Measurements from ENCODE around the gene DHX36.
A peak's percentile ranks its signal among the peaks of the same experiment; 100 is the strongest.

DHX36 gene

DNA sequence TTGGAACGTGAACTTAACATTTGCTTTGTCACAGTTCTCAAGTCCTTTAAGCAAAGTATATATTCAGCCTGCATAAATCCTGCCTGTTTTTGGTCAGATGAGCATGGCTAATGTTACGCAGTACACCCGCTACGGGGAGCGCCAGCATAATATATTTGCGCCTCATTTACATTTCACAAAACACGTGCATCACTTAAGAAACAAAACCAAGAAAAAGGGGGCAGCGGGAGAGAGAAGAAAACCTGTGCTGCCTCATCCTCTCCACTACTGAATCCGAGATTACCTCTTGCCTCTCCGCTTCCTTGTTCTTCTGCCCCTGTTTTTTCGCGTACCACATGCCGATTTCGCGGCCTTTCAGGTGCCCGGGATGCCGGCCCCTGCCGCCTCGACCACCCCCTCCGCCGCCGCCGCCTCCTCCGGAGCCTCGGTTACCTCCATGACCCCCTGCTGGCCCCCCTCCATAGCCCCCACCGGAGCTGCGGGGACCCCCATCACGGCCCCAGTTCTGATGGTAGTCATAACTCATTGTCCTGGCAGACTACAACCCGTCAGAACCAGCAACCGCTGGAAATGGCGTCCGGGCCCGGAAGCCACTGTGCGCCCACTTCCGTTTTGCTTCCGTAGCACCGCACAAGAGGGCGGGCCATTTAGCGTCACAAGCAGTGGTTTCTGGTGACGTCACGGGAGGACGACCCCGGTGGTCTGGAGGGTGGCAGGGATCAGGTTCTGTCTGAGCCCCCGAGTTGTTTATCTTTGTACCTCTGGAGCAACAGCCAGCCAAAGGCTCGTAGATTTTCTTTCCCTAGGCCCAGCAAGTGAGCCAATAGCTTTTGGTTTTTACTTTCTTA is at the start of gene DHX36:
DHX36 (minus strand) TSS at position 597 of the 848 bp plus-strand sequence; CDS start at position 526, 71 bp downstream.
- peak; percentile 68 for DNase-seq (ENCODE audit: low read depth)

DNA sequence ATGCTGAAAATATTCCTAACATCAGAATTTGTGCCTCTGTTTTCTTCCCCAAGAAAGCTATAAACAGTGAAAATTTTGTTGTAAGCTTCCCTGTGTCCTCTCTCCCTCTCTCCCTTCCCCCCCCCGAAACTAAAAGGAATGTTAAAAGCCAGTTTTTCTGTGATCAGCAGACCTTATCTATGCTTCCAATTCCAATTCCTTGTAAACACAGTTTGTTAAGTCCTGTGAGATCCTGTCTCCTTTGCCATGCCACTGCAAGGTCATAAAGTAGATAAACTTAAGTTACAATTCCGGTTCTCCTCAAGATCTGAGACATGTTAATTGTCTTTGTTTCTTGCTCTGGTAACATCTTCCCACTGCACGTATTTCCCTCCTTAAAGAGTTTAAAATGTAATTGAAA is 42.9 kb upstream of the DHX36 start:
- DNase-seq (ENCODE audit: low read depth) = no peak

DNA sequence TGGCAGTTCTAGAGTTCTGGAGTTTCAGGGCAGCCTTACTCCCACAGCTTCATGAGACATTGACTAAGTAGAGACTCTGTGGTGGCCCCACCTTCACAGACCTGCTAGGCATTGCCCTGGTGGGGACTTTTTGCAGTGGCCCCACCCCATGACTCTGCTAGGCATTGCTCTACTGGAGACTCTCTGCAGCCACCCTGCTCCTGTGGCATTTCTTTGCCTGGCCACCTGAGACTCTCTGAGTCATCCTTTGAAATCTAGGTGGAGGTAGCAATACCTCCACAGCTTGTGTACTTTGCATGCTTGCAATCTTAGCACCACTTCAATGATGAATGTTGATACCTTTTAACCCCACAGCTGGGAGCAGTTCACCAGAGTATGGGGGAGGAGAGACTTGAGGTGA is 40.6 kb upstream of the DHX36 start:
- no peak for DNase-seq (ENCODE audit: low read depth)

- DNase-seq (ENCODE audit: low read depth) = no peak
Observed at GRCh38 chr3:154361099-154361498, 36.8 kb upstream of the DHX36 start.

DNA sequence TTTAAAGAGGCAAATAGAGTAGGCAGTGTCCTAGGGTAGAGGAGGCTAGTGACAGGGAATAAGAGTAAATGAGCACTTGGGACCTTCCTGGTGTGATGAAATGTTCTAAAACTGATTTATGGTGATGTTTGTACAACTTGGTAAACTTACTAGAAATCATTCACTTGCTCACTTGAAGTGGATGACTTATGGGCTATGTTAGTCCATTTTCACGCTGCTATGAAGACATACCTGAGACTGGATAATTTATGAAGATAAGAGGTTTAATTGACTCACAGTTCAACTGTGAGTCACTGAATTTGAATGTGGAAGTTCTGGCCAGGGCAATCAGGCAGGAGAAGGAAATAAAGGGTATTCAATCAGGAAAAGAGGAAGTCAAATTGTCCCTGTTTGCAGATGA is 31.7 kb upstream of the DHX36 start:
- DNase-seq (ENCODE audit: low read depth) = no peak

- DNase-seq (ENCODE audit: low read depth) = no peak
Observed at GRCh38 chr3:154349223-154349622, 24.9 kb upstream of the DHX36 start.

DNA sequence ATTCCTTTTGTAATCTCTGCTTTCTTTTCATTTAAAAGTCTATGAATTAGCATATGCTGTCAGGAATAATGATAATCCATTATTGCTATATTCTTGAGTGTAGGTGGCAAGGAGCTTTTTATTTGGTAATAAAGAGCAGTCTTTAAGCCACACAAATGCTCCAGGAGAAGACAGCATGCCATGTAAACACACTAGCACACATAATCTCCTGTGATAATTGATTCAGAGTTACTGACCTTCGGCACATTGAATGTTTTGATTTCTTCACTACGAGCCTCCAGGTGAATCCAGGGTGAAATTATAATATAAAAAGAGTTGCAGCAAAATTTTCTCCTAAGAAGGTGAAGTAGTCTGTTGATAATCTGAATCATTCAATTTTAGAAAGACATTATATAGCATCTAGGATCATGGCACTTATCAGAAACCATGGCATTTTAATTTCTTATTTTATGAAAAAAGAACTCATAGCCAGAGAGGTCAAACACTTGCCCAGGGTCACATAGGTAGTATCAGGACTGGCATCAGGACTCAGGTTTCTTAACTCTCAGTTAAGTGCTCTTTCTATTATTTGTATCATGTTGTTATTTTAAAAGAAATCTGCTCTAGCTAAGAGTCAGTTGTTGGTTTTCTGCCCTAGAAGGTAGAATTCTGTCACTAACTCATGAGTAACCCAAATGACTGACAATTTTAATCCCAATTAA is 21.3 kb upstream of the DHX36 start:
- DNase-seq (ENCODE audit: low read depth) = no peak

GRCh38 chr3:154338570-154338969 is 14.3 kb upstream of the DHX36 start:
- no peak for DNase-seq (ENCODE audit: low read depth)

GRCh38 chr3:154338008-154338407 is 13.7 kb upstream of the DHX36 start:
- no peak for DNase-seq (ENCODE audit: low read depth)

GRCh38 chr3:154334973-154335420 is 10.7 kb upstream of the DHX36 start:
- no peak for DNase-seq (ENCODE audit: low read depth)

DNA sequence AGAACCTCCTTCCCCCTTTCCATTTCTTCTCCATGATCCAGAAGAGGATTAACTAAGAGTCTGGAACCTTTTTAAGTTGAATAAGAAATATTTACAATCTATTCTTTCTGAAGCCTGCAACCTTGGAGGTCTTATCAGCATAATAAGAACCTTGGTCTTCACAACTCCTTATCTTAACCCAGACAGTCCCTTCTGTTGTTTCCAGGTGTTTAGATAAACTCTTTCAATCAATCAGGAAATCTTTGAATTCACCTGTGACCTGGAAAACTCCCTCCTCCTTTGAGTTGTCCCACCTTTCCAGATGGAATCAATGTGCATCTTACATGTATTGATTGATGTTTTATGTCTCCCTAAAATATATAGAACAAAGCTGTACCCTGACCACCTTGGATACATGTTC is 3.6 kb upstream of the DHX36 start:
- no peak for DNase-seq (ENCODE audit: low read depth)

- no peak for DNase-seq (ENCODE audit: low read depth)
Observed at GRCh38 chr3:154324919-154325318, 632 bp upstream of the DHX36 start.

DNA sequence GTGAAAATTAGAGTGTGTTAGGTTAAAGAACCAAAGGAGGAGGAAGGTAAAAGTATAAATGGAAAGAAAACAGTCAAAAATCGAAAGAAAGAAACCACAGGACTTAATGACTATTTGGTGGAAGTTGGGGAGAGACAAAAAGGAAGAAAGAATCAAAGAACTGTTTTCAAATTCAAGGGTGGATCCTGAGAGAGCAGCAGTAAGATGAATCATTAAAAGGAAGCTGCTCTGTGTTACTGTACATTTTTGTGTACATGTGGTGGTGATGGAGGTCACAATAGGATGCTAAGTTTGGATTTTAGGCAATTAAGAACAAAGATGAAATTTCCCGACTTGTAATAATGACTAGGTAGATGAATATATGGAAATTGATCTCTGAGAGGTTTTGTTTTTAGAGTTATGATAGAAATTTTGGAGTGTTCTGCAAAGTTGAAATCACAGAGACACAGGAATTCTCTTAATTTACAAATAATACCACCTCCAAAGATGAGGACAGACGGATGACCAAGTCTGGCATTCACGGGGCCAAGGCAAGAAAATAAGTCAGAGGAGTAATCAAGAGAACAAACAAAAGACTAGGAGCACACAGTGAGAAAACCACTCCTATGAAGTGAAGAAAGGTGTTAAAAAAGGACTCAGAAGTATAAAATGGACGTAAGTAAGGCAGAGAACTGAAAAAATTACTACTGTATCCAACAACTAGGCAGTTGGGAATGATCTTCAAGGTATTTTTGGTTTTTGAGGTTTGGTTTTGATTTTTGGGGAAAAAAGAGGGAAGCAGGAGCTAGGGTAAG is 7.1 kb downstream of the DHX36 start:
- DNase-seq (ENCODE audit: low read depth) = no peak

- DNase-seq (ENCODE audit: low read depth) = no peak
Observed at GRCh38 chr3:154314152-154314551, 10.1 kb downstream of the DHX36 start.

GRCh38 chr3:154310840-154311239 is 13.4 kb downstream of the DHX36 start:
- no peak for DNase-seq (ENCODE audit: low read depth)

DNA sequence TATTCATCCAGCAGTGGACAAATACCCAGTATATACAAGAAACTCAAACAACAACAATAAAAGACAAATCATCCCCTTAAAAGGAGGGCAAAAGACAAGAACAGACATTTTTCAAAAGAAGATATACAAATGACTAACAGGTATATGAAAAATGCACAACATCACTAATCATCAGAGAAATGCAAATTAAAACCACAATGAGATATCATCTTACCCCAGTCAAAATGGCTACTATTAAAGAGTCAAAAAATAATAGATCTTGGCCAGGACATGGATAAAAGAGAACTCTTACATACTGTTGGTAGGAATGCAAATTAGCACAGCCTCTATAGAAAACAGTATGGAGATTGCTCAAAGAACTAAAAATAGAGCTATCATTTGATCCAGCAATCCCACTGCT is 16.9 kb downstream of the DHX36 start:
- DNase-seq (ENCODE audit: low read depth) = no peak

DNA sequence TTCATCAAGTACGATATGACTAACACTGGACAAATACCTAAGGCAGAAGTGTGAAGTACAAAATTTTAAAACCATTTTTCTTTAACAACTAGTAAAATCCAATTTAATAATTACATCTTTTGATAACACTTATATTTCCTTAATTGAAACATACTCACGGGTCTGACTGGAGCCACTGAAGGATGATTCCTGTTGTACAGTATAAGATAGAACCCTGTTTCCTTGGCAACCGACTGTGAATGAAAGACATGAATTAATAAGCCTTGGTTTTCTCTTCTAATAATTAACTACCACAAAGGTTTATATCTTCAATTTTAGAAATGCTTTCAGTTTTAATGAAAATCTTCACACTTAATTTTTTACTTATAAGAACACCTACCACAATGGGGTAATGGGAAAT is 19.4 kb downstream of the DHX36 start:
- no peak for DNase-seq (ENCODE audit: low read depth)

DNA sequence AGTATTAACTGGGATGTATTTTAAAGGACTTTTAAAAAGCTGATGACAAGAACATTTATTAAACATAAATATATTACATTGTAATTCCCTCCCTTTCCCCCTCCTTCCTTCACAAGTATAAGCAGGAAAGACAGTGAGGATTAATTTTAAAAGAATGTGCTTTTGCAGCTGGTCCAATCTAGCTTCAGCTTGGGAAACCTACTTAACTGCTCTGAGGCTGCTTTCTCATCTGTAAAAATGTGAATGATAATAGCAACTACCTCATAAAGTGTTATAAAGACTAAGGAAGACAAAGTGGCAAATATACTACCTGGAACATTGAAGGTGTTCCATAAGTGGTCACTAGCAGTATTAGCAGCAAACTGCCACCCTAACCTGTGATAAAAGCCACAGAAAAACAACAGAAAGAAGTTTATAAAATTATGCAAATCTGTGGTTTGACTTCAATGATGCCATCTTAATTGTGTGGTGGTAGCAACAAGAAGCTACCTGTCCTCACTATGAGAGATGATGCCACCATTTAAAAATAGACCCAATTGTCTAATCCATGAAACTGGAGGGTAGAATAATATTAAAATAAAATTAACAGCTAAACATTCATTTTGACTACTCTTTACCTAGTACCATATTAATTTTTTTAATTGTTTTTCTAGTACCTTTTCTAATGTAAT is 20.0 kb downstream of the DHX36 start:
- no peak for DNase-seq (ENCODE audit: low read depth)

DNA sequence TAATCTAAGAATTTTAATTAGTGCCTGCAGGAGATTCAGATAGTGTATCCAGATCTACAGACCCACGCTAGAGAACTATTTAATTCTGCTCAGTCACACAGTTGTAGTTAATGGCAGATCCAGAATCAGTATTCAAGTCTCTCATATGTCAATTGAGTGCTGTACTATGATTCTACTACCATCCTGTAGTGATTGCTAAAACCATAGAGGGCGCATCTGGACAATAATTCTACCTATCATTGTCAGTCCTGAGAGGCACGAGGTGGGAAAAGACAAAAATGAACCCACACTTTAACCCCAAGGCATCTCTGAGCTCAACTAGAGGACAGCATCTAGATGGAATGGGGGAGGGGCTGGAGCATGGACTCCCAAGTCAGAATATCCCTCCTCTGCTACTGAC is 22.7 kb downstream of the DHX36 start:
- DNase-seq (ENCODE audit: low read depth) = no peak

- DNase-seq (ENCODE audit: low read depth) = no peak
Observed at GRCh38 chr3:154294016-154294415, 30.3 kb downstream of the DHX36 start.

DNA sequence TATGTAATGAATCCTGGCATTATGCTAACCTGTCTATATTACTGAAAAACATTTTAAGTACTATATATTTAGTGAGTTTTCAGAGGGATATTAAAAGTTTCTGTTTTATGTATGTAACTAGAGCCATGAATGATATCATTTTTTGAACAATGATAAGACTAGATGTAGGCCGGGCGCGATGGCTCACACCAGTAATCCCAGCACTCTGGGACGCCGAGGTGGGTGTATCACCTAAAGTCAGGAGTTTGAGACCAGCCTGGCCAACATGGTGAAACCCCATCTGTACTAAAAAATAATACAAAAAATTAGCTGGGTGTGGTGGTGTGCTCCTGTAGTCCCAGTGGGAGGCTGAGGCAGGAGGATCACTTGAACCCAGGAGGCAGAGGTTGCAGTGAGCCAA is 34.1 kb downstream of the DHX36 start:
- no peak for DNase-seq (ENCODE audit: low read depth)

DNA sequence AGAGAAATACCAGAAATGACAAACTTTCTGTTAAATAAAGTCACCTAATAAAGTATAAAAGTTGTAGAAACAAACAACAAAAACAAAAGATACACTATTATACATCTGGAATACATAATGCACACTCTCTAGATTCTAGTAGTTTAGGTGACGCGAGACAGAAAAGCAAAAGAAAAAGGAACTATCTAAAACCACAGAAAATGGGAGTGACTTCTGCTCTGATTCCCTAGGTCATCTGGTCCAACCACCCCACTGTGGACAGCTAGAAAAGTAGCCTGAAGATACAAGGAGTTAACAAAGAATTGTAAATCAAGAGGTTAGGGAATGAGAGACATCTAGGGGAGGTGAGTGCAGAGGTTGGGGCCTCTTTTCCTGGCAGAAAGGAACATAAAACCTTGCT is 39.1 kb downstream of the DHX36 start:
- DNase-seq (ENCODE audit: low read depth) = no peak

Measured in stimulated activated CD8-positive, alpha-beta memory T cell treated with anti-CD3 and anti-CD28 coated beads, Interleukin-15, amount 100 ng/mL, for 24 hours (primary cell).